Nucleus accumbens (tissue), 56 donors: Measurements from ENCODE around the gene GALNTL6.
A peak's percentile ranks its signal among the peaks of the same experiment; 100 is the strongest.

Experiments used
- DNase-seq, 56 donors: peaks; one replicate each; lab custom pipeline; 2025; lab: John Stamatoyannopoulos, UW

The GALNTL6 gene

GRCh38 chr4:172173206-172173605 lies 360.0 kb downstream of the GALNTL6 start:
- DNase-seq, result peak in 16 of 56 donors; percentile 4 to 26 (median 20)

- DNase-seq, result no peak
Observed at GRCh38 chr4:172177382-172177781, 364.2 kb downstream of the GALNTL6 start.

- no peak for DNase-seq
Observed at GRCh38 chr4:172188248-172188988, 375.2 kb downstream of the GALNTL6 start.

GRCh38 chr4:172202480-172203076 lies 389.4 kb downstream of the GALNTL6 start:
- peak in 1 of 56 donors; percentile 1 for DNase-seq

- no peak for DNase-seq
Observed at GRCh38 chr4:172207258-172207657, 394.1 kb downstream of the GALNTL6 start.

- DNase-seq, result no peak
Observed at GRCh38 chr4:172207886-172208285, 394.7 kb downstream of the GALNTL6 start.

GRCh38 chr4:172220679-172221078 lies 407.5 kb downstream of the GALNTL6 start:
- no peak for DNase-seq

GRCh38 chr4:172225457-172225856 lies 412.3 kb downstream of the GALNTL6 start:
- no peak for DNase-seq

GRCh38 chr4:172232966-172233365 lies 419.8 kb downstream of the GALNTL6 start:
- DNase-seq, result no peak

GRCh38 chr4:172243551-172243950 lies 430.3 kb downstream of the GALNTL6 start:
- DNase-seq, result no peak

GRCh38 chr4:172245516-172245915 lies 432.3 kb downstream of the GALNTL6 start:
- DNase-seq, result no peak

GRCh38 chr4:172253409-172253808 lies 440.2 kb downstream of the GALNTL6 start:
- DNase-seq, result no peak

- DNase-seq, result no peak
Observed at GRCh38 chr4:172256820-172257219, 443.6 kb downstream of the GALNTL6 start.

GRCh38 chr4:172270397-172270796 lies 457.2 kb downstream of the GALNTL6 start:
- DNase-seq, result no peak

GRCh38 chr4:172287117-172287516 lies 473.9 kb downstream of the GALNTL6 start:
- no peak for DNase-seq

GRCh38 chr4:172305698-172306097 lies 492.5 kb downstream of the GALNTL6 start:
- DNase-seq, result no peak

GRCh38 chr4:172308078-172308477 lies 494.9 kb downstream of the GALNTL6 start:
- no peak for DNase-seq

- no peak for DNase-seq
Observed at GRCh38 chr4:172311682-172312081, 498.5 kb downstream of the GALNTL6 start.

GRCh38 chr4:172323288-172323687 lies 510.1 kb downstream of the GALNTL6 start:
- no peak for DNase-seq

GRCh38 chr4:172344308-172344938 lies 531.2 kb downstream of the GALNTL6 start:
- DNase-seq, result no peak

GRCh38 chr4:172348426-172348825 lies 535.2 kb downstream of the GALNTL6 start:
- DNase-seq, result no peak

- DNase-seq, result no peak
Observed at GRCh38 chr4:172352356-172352755, 539.2 kb downstream of the GALNTL6 start.
